OCI-LY7 (cell line): ENCODE measurements around the gene NFIA. TPM values are rescaled to one million over a fixed set of nuclear protein-coding genes. Genes with fewer than 3 reads are reported as not detected.

Experiments used
- BruUV-seq: library from RNA; stranded (reverse); fragments of 400-500 nt; replicated peaks from 2 replicates; lab custom pipeline; 2021; lab: Mats Ljungman, UMichigan
- CTCF ChIA-PET: fragments of 300-600 bp; sonication (Branson Sonifier 250); formaldehyde crosslinking; loops from one replicate; lab custom pipeline; 2022; ENCODE audit warnings: antibody characterized with exemption; ENCODE audit not compliant: unreplicated experiment; lab: Charles Lee
- POLR2A ChIA-PET: fragments of 300-600 bp; sonication (Branson Sonifier 250); formaldehyde crosslinking; loops from one replicate; lab custom pipeline; 2022; ENCODE audit warnings: antibody characterized with exemption; lab: Charles Lee
- DNase-seq: peaks from one replicate; pipeline ENCODE4 v3.0.0-alpha.2; 2015; ENCODE audit warnings: low spot score
- H2AFZ ChIP-seq: fragments of 200-600 bp; sonication (generic), shearing (Covaris generic); 2 replicates; pipeline ENCODE4 v1.6.1; 2014; ENCODE audit warnings: mild to moderate bottlenecking, antibody characterized with exemption, low read length, moderate library complexity
- H3K27ac ChIP-seq: fragments of 200-600 bp; sonication (generic); 2 replicates; pipeline ENCODE4 v1.5.1; 2014; ENCODE audit warnings: mixed run types, low read depth, mild to moderate bottlenecking, moderate library complexity, low read length, inconsistent platforms; ENCODE audit not compliant: poor library complexity, severe bottlenecking
- H3K36me3 ChIP-seq: fragments of 200-600 bp; sonication (generic); 2 replicates; pipeline ENCODE4 v1.6.1; 2014; ENCODE audit warnings: mild to moderate bottlenecking, antibody characterized with exemption, low read length, moderate library complexity, mixed read lengths; ENCODE audit not compliant: insufficient read depth
- H3K4me1 ChIP-seq: fragments of 200-600 bp; sonication (generic); 2 replicates; pipeline ENCODE4 v1.5.1; 2014; ENCODE audit warnings: mild to moderate bottlenecking, low read length; ENCODE audit not compliant: insufficient read depth, poor library complexity, severe bottlenecking
- H3K4me2 ChIP-seq: fragments of 200-600 bp; sonication (generic); 2 replicates; pipeline ENCODE4 v1.6.1; 2014; ENCODE audit warnings: mild to moderate bottlenecking, low read length
- H3K4me3 ChIP-seq: fragments of 200-600 bp; sonication (generic); 2 replicates; pipeline ENCODE4 v1.5.1; 2014; ENCODE audit warnings: mild to moderate bottlenecking, low read depth, low read length; ENCODE audit not compliant: poor library complexity, severe bottlenecking
- H3K79me2 ChIP-seq: fragments of 200-600 bp; sonication (generic); 2 replicates; pipeline ENCODE4 v1.6.1; 2016; ENCODE audit warnings: low read depth, mild to moderate bottlenecking, low read length, moderate library complexity, mixed read lengths; ENCODE audit not compliant: insufficient read depth
- H3K9me2 ChIP-seq: fragments of 200-600 bp; sonication (generic); 2 replicates; pipeline ENCODE4 v1.6.1; 2016; ENCODE audit warnings: mild to moderate bottlenecking, low read length, mixed read lengths; ENCODE audit not compliant: insufficient read depth
- H3K9me3 ChIP-seq: fragments of 200-600 bp; sonication (generic); 2 replicates; pipeline ENCODE4 v1.6.1; 2014; ENCODE audit warnings: mild to moderate bottlenecking, mixed run types, low read length, mixed read lengths
- H4K20me1 ChIP-seq: fragments of 200-600 bp; sonication (generic); 2 replicates; pipeline ENCODE4 v1.6.1; 2014; ENCODE audit warnings: mild to moderate bottlenecking, antibody characterized with exemption, low read length, moderate library complexity, mixed read lengths; ENCODE audit not compliant: insufficient read depth
- CTCF ChIP-seq: fragments of 200-600 bp; sonication (generic); conservative IDR thresholded peaks from 2 replicates; pipeline ENCODE4 v1.5.1; 2014; ENCODE audit warnings: mild to moderate bottlenecking, antibody characterized with exemption, low read length, moderate library complexity, mixed read lengths
- EZH2phosphoT487 ChIP-seq: fragments of 200-600 bp; sonication (generic); IDR thresholded peaks from 2 replicates; pipeline ENCODE4 v1.6.1; 2018; ENCODE audit warnings: low read depth, borderline replicate concordance, mild to moderate bottlenecking, mixed run types, antibody characterized with exemption, low read length, moderate library complexity, mixed read lengths
- intact Hi-C: fragments of 100-400 bp; cut with micrococcal nuclease; formaldehyde crosslinking; loops from one replicate; pipeline ENCODE4 v1.10.0; 2022; ENCODE audit not compliant: unreplicated experiment
- total RNA-seq, 2 experiments: library from RNA; depleted of rRNA in 1 of 2; stranded (reverse); fragments of >200 nt in 1 of 2; shearing (Covaris generic) in 1 of 2; gene quantifications; 2 replicates each; pipeline ENCODE4 v1.2.3, GENCODE V29; 2014 to 2022

The NFIA gene
- total RNA-seq, 2 experiments from 2014 or later, result 2.8 to 18.8 TPM

DNA sequence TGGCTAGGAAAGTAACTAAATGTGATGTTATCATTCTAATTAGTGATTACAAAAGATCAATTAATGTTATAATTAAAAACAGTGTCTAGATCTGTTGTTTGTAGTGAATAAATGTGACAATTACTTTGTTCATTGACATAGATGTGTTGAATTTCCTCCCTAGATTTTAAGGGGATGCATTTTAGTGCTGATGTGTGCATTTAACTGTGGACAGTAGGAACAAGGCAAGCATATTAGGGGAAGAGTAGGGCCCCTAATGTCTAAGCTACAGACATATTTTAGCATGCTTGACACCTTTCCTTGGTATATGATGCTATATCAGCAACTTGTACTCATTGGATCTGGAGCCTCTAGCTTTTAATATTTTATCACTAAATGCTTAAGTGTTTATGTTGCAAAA, 48.9 kb downstream of the NFIA start:
- Histone ChIP-seq H3K4me1 (no peaks in the 10 kb centered on the region), H3K4me2 (no peak overlapping the region), H3K4me3 (no peak overlapping the region), H3K79me2 (no peaks in the 10 kb centered on the region), H3K9me3 (no peaks in the 10 kb centered on the region), H3K27ac (no peak overlapping the region), H4K20me1 (no peaks in the 10 kb centered on the region), H3K36me3 (no peaks in the 10 kb centered on the region), H2AFZ (no peak overlapping the region), H3K9me2 (no peaks in the 10 kb centered on the region)
- POLR2A ChIA-PET, result interaction anchor here (0.5 to 1.1 kb wide), 2 partner anchors 9 to 49 kb away, joined by 6 to 7 read pairs; partner anchors contain the start of gene NFIA
- DNase-seq, result no peak
- intact Hi-C loops, result no loop called here
- BruUV-seq, result no TSS peak
- TF ChIP-seq CTCF (no peak), EZH2phosphoT487 (no peak)
- CTCF ChIA-PET, result no interaction called here

DNA sequence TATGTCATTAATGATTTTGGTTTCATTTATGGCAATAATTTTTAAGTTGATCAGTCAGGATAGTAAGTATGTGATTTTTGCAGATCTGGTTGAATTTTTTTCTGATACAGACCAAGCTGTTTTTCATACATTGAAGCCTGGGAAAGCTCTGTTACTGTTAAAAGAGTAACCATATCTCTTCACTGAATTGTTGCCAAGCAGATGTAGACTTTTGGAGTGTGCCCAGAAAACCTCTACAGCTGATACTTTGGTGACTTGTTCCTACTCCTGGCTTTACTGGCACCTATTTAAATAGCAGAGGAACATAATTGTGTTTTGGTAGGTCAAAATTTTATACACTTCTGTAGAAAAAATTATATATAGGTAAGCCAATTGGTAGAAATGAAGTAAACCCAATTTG, 49.4 kb downstream of the NFIA start:
- no peaks in the 10 kb centered on the region for H3K79me2 ChIP-seq
- no TSS peak for BruUV-seq
- H3K4me3 ChIP-seq, result no peak overlapping the region
- ChIA-PET POLR2A (interaction anchor here (0.6 to 1.1 kb wide), 2 partner anchors 9 to 1503 kb away, joined by 4 to 7 read pairs; no protein-coding TSS in a partner anchor), CTCF (no interaction called here)
- no peaks in the 10 kb centered on the region for H3K36me3 ChIP-seq
- no peaks in the 10 kb centered on the region for H3K9me3 ChIP-seq
- H3K4me1 ChIP-seq, result no peaks in the 10 kb centered on the region
- intact Hi-C loops, result no loop called here
- H3K4me2 ChIP-seq, result no peak overlapping the region
- no peak overlapping the region for H3K27ac ChIP-seq
- TF ChIP-seq EZH2phosphoT487, result no peak
- no peak for TF ChIP-seq CTCF
- no peaks in the 10 kb centered on the region for H3K9me2 ChIP-seq
- H2AFZ ChIP-seq, result no peak overlapping the region
- no peaks in the 10 kb centered on the region for H4K20me1 ChIP-seq
- no peak for DNase-seq

DNA sequence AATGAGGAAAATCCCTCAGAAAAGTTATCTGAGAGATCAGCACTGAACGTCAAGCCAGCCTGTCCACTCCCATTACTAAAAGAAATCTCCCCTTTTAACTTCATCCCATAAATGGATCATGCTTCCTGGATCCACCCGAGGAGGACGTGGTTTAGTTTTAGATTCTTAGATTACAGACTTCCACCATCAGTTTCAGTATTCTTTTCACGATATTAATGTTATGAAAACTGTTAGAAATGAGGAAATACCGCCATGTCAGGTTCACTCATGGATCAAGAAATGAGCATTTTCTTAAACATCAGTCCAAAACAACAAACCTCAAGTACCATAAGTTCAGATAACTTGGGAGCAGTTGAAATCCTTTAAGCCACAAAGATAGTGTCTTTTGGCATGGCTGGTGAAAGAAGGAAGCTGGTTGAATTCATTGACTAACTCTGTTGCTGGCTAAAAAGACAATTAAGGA, 49.8 kb downstream of the NFIA start:
- POLR2A ChIA-PET, result interaction anchor here (0.6 to 1.1 kb wide), 2 partner anchors 8 to 1503 kb away, joined by 4 to 7 read pairs; no protein-coding TSS in a partner anchor

More for the DNA sequence above, 49.8 kb downstream of the NFIA start:
- Histone ChIP-seq H3K79me2 (no peaks in the 10 kb centered on the region), H3K4me1 (no peaks in the 10 kb centered on the region), H3K4me2 (no peak overlapping the region), H3K9me3 (no peaks in the 10 kb centered on the region), H4K20me1 (no peaks in the 10 kb centered on the region), H3K27ac (no peak overlapping the region), H3K9me2 (no peaks in the 10 kb centered on the region), H3K36me3 (no peaks in the 10 kb centered on the region), H3K4me3 (no peak overlapping the region), H2AFZ (no peak overlapping the region)
- BruUV-seq, result no TSS peak
- intact Hi-C loops, result no loop called here
- no peak for DNase-seq
- no peak for TF ChIP-seq CTCF
- no peak for TF ChIP-seq EZH2phosphoT487
- CTCF ChIA-PET, result no interaction called here
